HG03469 (cell line): Measurements from ENCODE around the gene SHC4.
A peak's percentile ranks its signal among the peaks of the same experiment; 100 is the strongest.
"Not testable (repeated sequence)": the region's sequence is repeated elsewhere in the genome, so short reads cannot be mapped to it uniquely, and the experiment has no call there.

ENCODE experiments used
- ATAC-seq: cut with Tn5 transposase; IDR thresholded peaks from one replicate; pipeline ENCODE4 v1.9.1; 2021; ENCODE audit warnings: mild to moderate bottlenecking, moderate library complexity, moderate number of reproducible peaks; ENCODE audit not compliant: unreplicated experiment

The SHC4 gene

GRCh38 chr15:48963524-48964113, at the start of gene SHC4:
Gene SHC4, minus strand, starts transcription at chr15:48963919. Its CDS starts 904 bp downstream, at chr15:48963015.
- ATAC-seq = no peak

- no peak for ATAC-seq
These were observed 35.6 kb upstream of the SHC4 start for GRCh38 chr15:48999314-48999713.

- no peak for ATAC-seq
These were observed 32.6 kb upstream of the SHC4 start for GRCh38 chr15:48996276-48996675.

- no peak for ATAC-seq
These were observed 29.7 kb upstream of the SHC4 start for GRCh38 chr15:48993380-48993779.

- peak; percentile 92 for ATAC-seq
These were observed 28.8 kb upstream of the SHC4 start for GRCh38 chr15:48992545-48992944.

GRCh38 chr15:48992096-48992495, 28.4 kb upstream of the SHC4 start:
- no peak for ATAC-seq

GRCh38 chr15:48989170-48989569, 25.5 kb upstream of the SHC4 start:
- ATAC-seq = no peak

GRCh38 chr15:48987142-48987541, 23.4 kb upstream of the SHC4 start:
- no peak for ATAC-seq

- no peak for ATAC-seq
These were observed 22.5 kb upstream of the SHC4 start for GRCh38 chr15:48986240-48986639.

- no peak for ATAC-seq
These were observed 21.8 kb upstream of the SHC4 start for GRCh38 chr15:48985516-48985915.

- ATAC-seq = no peak
These were observed 21.2 kb upstream of the SHC4 start for GRCh38 chr15:48984811-48985352.

GRCh38 chr15:48984021-48984710, 20.4 kb upstream of the SHC4 start:
- no peak for ATAC-seq

GRCh38 chr15:48983300-48983699, 19.6 kb upstream of the SHC4 start:
- ATAC-seq = no peak

GRCh38 chr15:48981941-48982340, 18.2 kb upstream of the SHC4 start:
- no peak for ATAC-seq

GRCh38 chr15:48978638-48979037, 14.9 kb upstream of the SHC4 start:
- no peak for ATAC-seq

GRCh38 chr15:48976444-48977088, 12.8 kb upstream of the SHC4 start:
- no peak for ATAC-seq

- peak; percentile 84 for ATAC-seq
These were observed 12.0 kb upstream of the SHC4 start for GRCh38 chr15:48975472-48976419.

- ATAC-seq = no peak
These were observed 11.2 kb upstream of the SHC4 start for GRCh38 chr15:48974882-48975281.

GRCh38 chr15:48972750-48973503, 9.2 kb upstream of the SHC4 start:
- ATAC-seq = no peak

- ATAC-seq = not testable (repeated sequence)
These were observed 7.2 kb upstream of the SHC4 start for GRCh38 chr15:48970926-48971325.
